Dendritic cell treated with granulocyte-macrophage colony-stimulating factor and Interleukin-4, amounts not matched to agents 40 ng/mL and 50 ng/mL, for 4 days (primary cell): ENCODE results near the gene MTCL1.

Experiments
- H3K27ac Mint-ChIP-seq: one replicate; pipeline ENCODE4 v1.8.0; 2022; ENCODE audit warnings: mild to moderate bottlenecking, mixed read lengths
- H3K27me3 Mint-ChIP-seq: one replicate; pipeline ENCODE4 v1.8.0; 2022; ENCODE audit warnings: mild to moderate bottlenecking, mixed read lengths
- H3K36me3 Mint-ChIP-seq: one replicate; pipeline ENCODE4 v1.8.0; 2022; ENCODE audit warnings: low read depth, mixed read lengths
- H3K4me1 Mint-ChIP-seq: one replicate; pipeline ENCODE4 v1.8.0; 2022; ENCODE audit warnings: low read depth, mixed read lengths
- H3K4me3 Mint-ChIP-seq: one replicate; pipeline ENCODE4 v1.8.0; 2022; ENCODE audit warnings: mild to moderate bottlenecking, moderate library complexity, mixed read lengths
- H3K9me3 Mint-ChIP-seq: one replicate; pipeline ENCODE4 v1.8.0; 2022; ENCODE audit warnings: mixed read lengths
- intact Hi-C: fragments of 100-400 bp; cut with micrococcal nuclease; formaldehyde crosslinking; loops from one replicate; pipeline ENCODE4 v1.15.0; 2022

The MTCL1 gene

GRCh38 chr18:8809514-8809913 is 104.2 kb downstream of the MTCL1 start:
- no peak overlapping the region for H3K4me3 Mint-ChIP-seq
- no peaks in the 10 kb centered on the region for H3K4me1 Mint-ChIP-seq
- H3K36me3 Mint-ChIP-seq: peaks cover 30% of the 10 kb centered on the region
- H3K27me3 Mint-ChIP-seq: peaks cover 1% of the 10 kb centered on the region
- no peak overlapping the region for H3K27ac Mint-ChIP-seq
- intact Hi-C loops: no loop called here
- no peaks in the 10 kb centered on the region for H3K9me3 Mint-ChIP-seq

GRCh38 chr18:8810157-8810556 is 104.8 kb downstream of the MTCL1 start:
- Mint-ChIP-seq H3K4me3 (no peak overlapping the region), H3K27me3 (peaks cover 1% of the 10 kb centered on the region), H3K36me3 (peaks cover 30% of the 10 kb centered on the region), H3K27ac (no peak overlapping the region), H3K4me1 (no peaks in the 10 kb centered on the region), H3K9me3 (no peaks in the 10 kb centered on the region)
- intact Hi-C loops: no loop called here

- intact Hi-C loops: no loop called here
- Mint-ChIP-seq H3K4me1 (no peaks in the 10 kb centered on the region), H3K36me3 (peaks cover 30% of the 10 kb centered on the region), H3K27me3 (peaks cover 1% of the 10 kb centered on the region), H3K4me3 (no peak overlapping the region), H3K9me3 (no peaks in the 10 kb centered on the region), H3K27ac (no peak overlapping the region)
Observed at GRCh38 chr18:8811115-8811514, 105.8 kb downstream of the MTCL1 start.

- H3K27ac Mint-ChIP-seq: no peak overlapping the region
- peaks cover 23% of the 10 kb centered on the region for H3K36me3 Mint-ChIP-seq
- no peaks in the 10 kb centered on the region for H3K4me1 Mint-ChIP-seq
- peaks cover 1% of the 10 kb centered on the region for H3K27me3 Mint-ChIP-seq
- no peaks in the 10 kb centered on the region for H3K9me3 Mint-ChIP-seq
- no peak overlapping the region for H3K4me3 Mint-ChIP-seq
- intact Hi-C loops: no loop called here
Observed at GRCh38 chr18:8812631-8813030, 107.3 kb downstream of the MTCL1 start.

- H3K9me3 Mint-ChIP-seq: no peaks in the 10 kb centered on the region
- H3K4me3 Mint-ChIP-seq: no peak overlapping the region
- peaks cover 1% of the 10 kb centered on the region for H3K27me3 Mint-ChIP-seq
- H3K27ac Mint-ChIP-seq: no peak overlapping the region
- intact Hi-C loops: no loop called here
- H3K36me3 Mint-ChIP-seq: peaks cover 23% of the 10 kb centered on the region
- H3K4me1 Mint-ChIP-seq: no peaks in the 10 kb centered on the region
Observed at GRCh38 chr18:8813611-8814010, 108.3 kb downstream of the MTCL1 start.

- Mint-ChIP-seq H3K27ac (no peak overlapping the region), H3K36me3 (peaks cover 23% of the 10 kb centered on the region), H3K27me3 (peaks cover 1% of the 10 kb centered on the region), H3K4me1 (no peaks in the 10 kb centered on the region), H3K4me3 (no peak overlapping the region), H3K9me3 (no peaks in the 10 kb centered on the region)
- intact Hi-C loops: no loop called here
Observed at GRCh38 chr18:8814206-8814605, 108.8 kb downstream of the MTCL1 start.

- peaks cover 6% of the 10 kb centered on the region for H3K36me3 Mint-ChIP-seq
- H3K4me3 Mint-ChIP-seq: no peak overlapping the region
- H3K9me3 Mint-ChIP-seq: no peaks in the 10 kb centered on the region
- intact Hi-C loops: no loop called here
- H3K4me1 Mint-ChIP-seq: no peaks in the 10 kb centered on the region
- no peaks in the 10 kb centered on the region for H3K27me3 Mint-ChIP-seq
- no peak overlapping the region for H3K27ac Mint-ChIP-seq
Observed at GRCh38 chr18:8816220-8816619, 110.9 kb downstream of the MTCL1 start.

GRCh38 chr18:8816816-8817215 is 111.5 kb downstream of the MTCL1 start:
- intact Hi-C loops: no loop called here
- Mint-ChIP-seq H3K9me3 (no peaks in the 10 kb centered on the region), H3K27ac (no peak overlapping the region), H3K4me1 (no peaks in the 10 kb centered on the region), H3K36me3 (peaks cover 6% of the 10 kb centered on the region), H3K4me3 (no peak overlapping the region), H3K27me3 (no peaks in the 10 kb centered on the region)

- no peaks in the 10 kb centered on the region for H3K4me1 Mint-ChIP-seq
- H3K27me3 Mint-ChIP-seq: no peaks in the 10 kb centered on the region
- no peak overlapping the region for H3K27ac Mint-ChIP-seq
- no peaks in the 10 kb centered on the region for H3K9me3 Mint-ChIP-seq
- peaks cover 8% of the 10 kb centered on the region for H3K36me3 Mint-ChIP-seq
- no peak overlapping the region for H3K4me3 Mint-ChIP-seq
- intact Hi-C loops: no loop called here
Observed at GRCh38 chr18:8818982-8819381, 113.6 kb downstream of the MTCL1 start.

- Mint-ChIP-seq H3K36me3 (peaks cover 17% of the 10 kb centered on the region), H3K27ac (no peak overlapping the region), H3K9me3 (no peaks in the 10 kb centered on the region), H3K4me1 (no peaks in the 10 kb centered on the region), H3K4me3 (no peak overlapping the region), H3K27me3 (no peaks in the 10 kb centered on the region)
- intact Hi-C loops: no loop called here
Observed at GRCh38 chr18:8820396-8821082, 115.2 kb downstream of the MTCL1 start.

GRCh38 chr18:8821083-8821465 is 115.7 kb downstream of the MTCL1 start:
- Mint-ChIP-seq H3K27me3 (no peaks in the 10 kb centered on the region), H3K27ac (no peak overlapping the region), H3K4me3 (no peak overlapping the region), H3K9me3 (no peaks in the 10 kb centered on the region), H3K4me1 (no peaks in the 10 kb centered on the region), H3K36me3 (peaks cover 17% of the 10 kb centered on the region)
- intact Hi-C loops: no loop called here

GRCh38 chr18:8821531-8821930 is 116.2 kb downstream of the MTCL1 start:
- Mint-ChIP-seq H3K4me1 (no peaks in the 10 kb centered on the region), H3K36me3 (peaks cover 17% of the 10 kb centered on the region), H3K27ac (no peak overlapping the region), H3K4me3 (no peak overlapping the region), H3K9me3 (no peaks in the 10 kb centered on the region), H3K27me3 (no peaks in the 10 kb centered on the region)
- intact Hi-C loops: no loop called here

- intact Hi-C loops: no loop called here
- H3K27me3 Mint-ChIP-seq: no peaks in the 10 kb centered on the region
- H3K4me3 Mint-ChIP-seq: no peak overlapping the region
Observed at GRCh38 chr18:8822643-8823042, 117.3 kb downstream of the MTCL1 start.

GRCh38 chr18:8823530-8823929 is 118.2 kb downstream of the MTCL1 start:
- Mint-ChIP-seq H3K4me3 (no peak overlapping the region), H3K4me1 (no peaks in the 10 kb centered on the region), H3K9me3 (no peaks in the 10 kb centered on the region), H3K27ac (no peak overlapping the region), H3K36me3 (peaks cover 17% of the 10 kb centered on the region), H3K27me3 (no peaks in the 10 kb centered on the region)
- intact Hi-C loops: no loop called here

More at GRCh38 chr18:8822643-8823042, 117.3 kb downstream of the MTCL1 start:
- H3K36me3 Mint-ChIP-seq: peaks cover 17% of the 10 kb centered on the region
- H3K27ac Mint-ChIP-seq: no peak overlapping the region
- no peaks in the 10 kb centered on the region for H3K9me3 Mint-ChIP-seq
- no peaks in the 10 kb centered on the region for H3K4me1 Mint-ChIP-seq

- intact Hi-C loops: no loop called here
- Mint-ChIP-seq H3K36me3 (peaks cover 17% of the 10 kb centered on the region), H3K4me1 (no peaks in the 10 kb centered on the region), H3K27me3 (no peaks in the 10 kb centered on the region), H3K4me3 (no peak overlapping the region), H3K9me3 (no peaks in the 10 kb centered on the region), H3K27ac (no peak overlapping the region)
Observed at GRCh38 chr18:8824846-8825245, 119.5 kb downstream of the MTCL1 start.
